NCI-H1436 (cell line): ENCODE data around the gene PLSCR3.

Experiments
- DNase-seq: peaks from one replicate; lab custom pipeline; 2025; lab: John Stamatoyannopoulos, UW

The PLSCR3 gene

GRCh38 chr17:7426203-7426863 lies 32.0 kb upstream of the PLSCR3 start:
- no peak for DNase-seq

- DNase-seq: no peak
Measured at GRCh38 chr17:7425756-7426155, 31.4 kb upstream of the PLSCR3 start.

GRCh38 chr17:7425316-7425715 lies 31.0 kb upstream of the PLSCR3 start, which contains the start of gene SPEM2:
Gene SPEM2, plus strand, starts transcription at chr17:7425616. Its CDS starts 73 bp downstream, at chr17:7425689.
- DNase-seq: no peak

GRCh38 chr17:7423679-7424078 lies 29.4 kb upstream of the PLSCR3 start:
- DNase-seq: no peak

GRCh38 chr17:7421186-7421585 lies 26.9 kb upstream of the PLSCR3 start:
- no peak for DNase-seq

- DNase-seq: no peak
Measured at GRCh38 chr17:7419819-7420610, 25.7 kb upstream of the PLSCR3 start, which contains the start of gene SPEM1. Gene SPEM1, plus strand, starts transcription at chr17:7420324. Its CDS starts 61 bp downstream, at chr17:7420385.

- DNase-seq: no peak
Measured at GRCh38 chr17:7418472-7419152, 24.3 kb upstream of the PLSCR3 start.

- DNase-seq: no peak
Measured at GRCh38 chr17:7417056-7417655, 22.8 kb upstream of the PLSCR3 start.

GRCh38 chr17:7416323-7416722 lies 22.0 kb upstream of the PLSCR3 start:
- no peak for DNase-seq

GRCh38 chr17:7415784-7416183 lies 21.5 kb upstream of the PLSCR3 start:
- DNase-seq: no peak

GRCh38 chr17:7414837-7415236 lies 20.5 kb upstream of the PLSCR3 start:
- no peak for DNase-seq

GRCh38 chr17:7413346-7413985 lies 19.1 kb upstream of the PLSCR3 start:
- DNase-seq: no peak

GRCh38 chr17:7411427-7411750 lies 17.1 kb upstream of the PLSCR3 start:
- DNase-seq: no peak

GRCh38 chr17:7410634-7411426 lies 16.5 kb upstream of the PLSCR3 start:
- no peak for DNase-seq

GRCh38 chr17:7409716-7410115 lies 15.4 kb upstream of the PLSCR3 start:
- no peak for DNase-seq

- no peak for DNase-seq
Measured at GRCh38 chr17:7408863-7409262, 14.5 kb upstream of the PLSCR3 start.

- no peak for DNase-seq
Measured at GRCh38 chr17:7408252-7408727, 14.0 kb upstream of the PLSCR3 start.

- no peak for DNase-seq
Measured at GRCh38 chr17:7407485-7408251, 13.3 kb upstream of the PLSCR3 start, which contains the start of gene NLGN2. Gene NLGN2, plus strand, starts transcription at chr17:7407845. Its CDS starts 411 bp downstream, at chr17:7408256.

GRCh38 chr17:7407082-7407481 lies 12.8 kb upstream of the PLSCR3 start:
- no peak for DNase-seq

GRCh38 chr17:7406235-7406825 lies 12.0 kb upstream of the PLSCR3 start:
- no peak for DNase-seq
